Posterior cingulate gyrus (tissue), 11 donors: ENCODE results near the gene SIM1.

ENCODE experiments used
- DNase-seq, 10 donors: peaks; one replicate each; pipeline versions ENCODE4 v3.0.0 to v3.0.0-alpha.2; 2020 to 2021; ENCODE audit warnings: mixed read lengths in 3 of 10
- intact Hi-C: fragments of 100-400 bp; cut with DNase I; formaldehyde crosslinking; loops from one replicate; pipeline ENCODE4 v1.15.1; 2023

The SIM1 gene

DNA sequence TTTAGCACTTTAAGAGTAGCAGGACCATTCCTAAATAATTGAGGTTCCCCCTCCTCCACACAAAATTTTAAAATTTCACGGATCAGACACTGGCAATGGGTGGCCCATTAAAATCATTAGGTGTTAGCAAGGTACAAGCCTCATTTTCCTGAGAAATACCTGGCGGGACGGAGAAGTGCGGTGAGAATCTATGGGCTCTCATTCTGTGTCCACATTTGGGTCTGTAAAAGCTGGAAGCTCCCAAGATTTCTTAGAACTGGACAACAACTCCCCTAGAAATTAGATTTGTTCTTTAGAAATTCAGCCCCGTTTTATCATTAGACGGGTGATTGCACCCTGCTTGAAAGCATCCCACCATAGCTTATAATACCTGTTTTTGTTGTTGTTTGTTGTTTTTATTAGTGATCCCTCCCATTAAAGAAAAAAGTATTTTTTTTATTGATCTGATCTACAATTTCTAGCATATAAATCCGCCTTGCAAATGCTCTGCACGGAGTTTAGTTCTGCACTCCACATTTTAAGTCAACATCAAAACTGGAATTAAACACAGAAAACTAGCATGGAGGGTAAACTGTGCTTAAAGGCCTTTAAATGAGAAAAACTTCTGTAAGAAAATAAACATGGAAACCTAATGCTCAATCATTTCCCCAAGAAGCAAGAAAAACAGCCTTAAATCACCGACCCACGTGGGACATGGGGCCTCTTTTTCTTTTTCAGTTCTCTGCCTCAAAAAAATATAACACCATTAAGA lies 5.7 kb downstream of the SIM1 start:
- intact Hi-C loops = no loop called here
- no peak for DNase-seq

DNA sequence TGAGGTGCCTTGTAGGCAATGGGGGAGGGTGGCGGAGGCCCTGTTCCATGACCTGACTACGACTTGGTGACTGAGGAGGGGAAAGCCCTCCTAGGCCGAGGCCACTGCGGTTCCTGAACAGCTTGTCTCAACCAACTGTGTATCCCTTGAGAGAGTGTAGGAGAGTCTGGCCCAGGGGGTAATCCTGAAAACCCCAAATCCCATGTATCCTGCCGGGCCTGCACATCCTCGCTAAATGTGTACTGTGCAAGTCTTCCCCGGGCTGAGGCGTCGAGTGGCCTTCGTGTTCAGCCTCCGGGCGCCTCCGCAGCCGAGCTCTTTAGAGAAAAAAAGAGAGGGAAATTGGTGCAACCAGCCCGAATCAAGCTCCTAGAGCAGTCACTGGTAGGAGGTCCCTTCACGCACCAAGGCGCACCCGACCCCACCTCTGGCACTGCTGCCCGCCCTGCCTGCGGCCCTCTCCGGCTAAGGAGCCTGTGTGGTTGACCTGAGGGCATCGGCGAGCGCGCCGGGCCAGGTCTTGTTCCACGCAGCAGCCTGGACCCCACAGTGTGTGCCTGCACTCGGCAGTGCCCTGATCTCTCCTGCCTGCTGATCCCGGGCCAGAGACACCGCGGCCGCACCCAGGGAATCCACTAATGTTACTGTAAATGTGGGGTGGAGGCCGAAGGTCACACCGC lies 7.3 kb downstream of the SIM1 start:
- intact Hi-C loops = no loop called here
- peak in 1 of 10 donors; percentile 66 for DNase-seq

DNA sequence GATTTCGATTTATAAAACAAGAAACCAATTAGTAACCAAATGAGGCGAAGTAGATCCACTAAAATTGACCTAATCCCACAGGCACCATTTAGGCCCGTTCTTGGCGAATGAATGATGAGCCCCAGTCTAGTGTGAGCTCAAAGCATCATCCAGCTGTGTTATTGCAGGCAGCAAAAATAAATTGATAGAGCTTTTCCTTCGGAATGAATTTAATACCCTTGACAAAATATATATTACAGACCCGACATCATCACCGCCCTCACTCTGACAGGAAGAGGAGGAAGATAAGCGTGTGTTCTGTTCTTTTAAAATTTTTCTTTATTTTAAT lies 7.8 kb downstream of the SIM1 start:
- no peak for DNase-seq
- intact Hi-C loops = no loop called here

DNA sequence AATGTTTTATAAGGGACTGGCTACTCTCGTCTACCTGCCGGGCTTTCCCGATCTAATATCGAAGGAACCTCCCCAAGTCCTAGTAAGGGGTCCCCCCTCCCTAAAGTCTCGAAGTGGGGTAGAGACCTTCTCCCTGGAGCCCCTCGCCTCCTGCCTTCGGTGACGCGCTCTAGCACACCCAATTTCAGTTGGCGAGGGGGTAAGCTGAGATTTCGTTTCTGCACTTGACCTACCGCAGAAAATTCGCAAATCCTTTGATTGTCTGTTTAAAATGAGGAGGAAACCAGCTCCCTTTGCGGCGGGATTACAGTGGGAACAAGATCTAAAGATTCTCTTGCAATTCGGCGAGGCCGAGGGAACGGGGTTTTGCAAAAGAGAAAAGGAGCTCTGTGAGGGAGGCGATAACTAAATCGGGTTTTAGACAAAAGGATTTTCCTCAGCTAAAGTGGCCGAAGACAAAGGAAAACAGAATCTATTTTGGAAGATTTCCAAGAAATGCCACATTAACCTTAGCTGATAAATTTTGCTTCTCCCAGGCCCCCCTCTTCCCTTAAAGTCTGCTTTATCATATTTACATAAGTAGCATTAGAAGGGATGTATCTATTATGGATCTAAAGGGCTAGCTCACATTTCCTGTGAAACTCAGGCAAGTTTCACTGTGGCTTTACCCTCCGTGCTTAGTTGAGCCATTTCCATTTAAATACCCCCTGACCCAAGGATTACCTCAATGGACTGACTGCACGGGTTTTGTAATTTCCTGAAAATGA lies 8.4 kb downstream of the SIM1 start:
- intact Hi-C loops = no loop called here
- no peak for DNase-seq

DNA sequence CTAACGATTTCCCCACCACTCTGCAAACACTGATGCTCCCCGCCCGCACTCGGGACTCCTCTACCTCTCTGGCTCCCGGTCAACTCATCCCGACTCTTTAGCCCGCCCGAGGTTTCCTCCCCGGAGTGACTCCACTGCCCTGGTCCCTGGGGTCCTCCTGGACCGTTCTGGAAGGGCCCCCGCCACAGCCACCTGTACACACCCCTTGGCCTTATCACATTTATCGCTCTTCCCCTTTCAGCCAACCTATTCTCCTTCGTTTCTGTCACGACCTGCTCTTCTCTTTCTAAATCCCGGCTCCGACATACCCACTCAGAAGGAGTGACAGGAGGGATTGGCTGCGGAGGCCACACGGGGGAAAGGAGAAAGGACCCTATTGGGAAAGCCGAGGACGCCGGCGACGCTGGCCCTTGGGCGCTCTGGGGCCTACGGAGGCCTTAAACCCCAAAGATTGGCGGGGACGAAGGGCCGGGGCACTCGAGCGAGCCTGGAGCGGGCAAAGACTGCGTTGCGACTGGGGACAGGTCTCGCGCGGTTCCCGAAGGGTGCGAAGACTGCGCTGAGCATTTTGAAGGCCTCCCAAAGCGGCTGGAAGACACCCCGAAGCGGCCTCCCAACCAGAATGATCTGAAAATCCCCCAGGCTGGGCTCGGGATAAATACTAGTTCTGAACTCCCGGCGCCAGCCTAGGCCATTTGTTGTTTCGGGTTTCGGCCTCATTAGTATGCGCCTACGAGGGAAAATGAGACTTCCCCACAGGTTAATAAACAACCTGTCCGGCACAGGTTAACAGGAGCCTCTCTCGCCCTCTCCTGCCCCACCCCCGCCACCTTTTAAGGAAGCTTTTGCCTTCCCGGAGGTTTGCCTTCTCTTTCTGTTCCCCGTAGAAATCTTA lies 9.2 kb downstream of the SIM1 start:
- intact Hi-C loops = no loop called here
- DNase-seq = peak in 1 of 10 donors; percentile 73

DNA sequence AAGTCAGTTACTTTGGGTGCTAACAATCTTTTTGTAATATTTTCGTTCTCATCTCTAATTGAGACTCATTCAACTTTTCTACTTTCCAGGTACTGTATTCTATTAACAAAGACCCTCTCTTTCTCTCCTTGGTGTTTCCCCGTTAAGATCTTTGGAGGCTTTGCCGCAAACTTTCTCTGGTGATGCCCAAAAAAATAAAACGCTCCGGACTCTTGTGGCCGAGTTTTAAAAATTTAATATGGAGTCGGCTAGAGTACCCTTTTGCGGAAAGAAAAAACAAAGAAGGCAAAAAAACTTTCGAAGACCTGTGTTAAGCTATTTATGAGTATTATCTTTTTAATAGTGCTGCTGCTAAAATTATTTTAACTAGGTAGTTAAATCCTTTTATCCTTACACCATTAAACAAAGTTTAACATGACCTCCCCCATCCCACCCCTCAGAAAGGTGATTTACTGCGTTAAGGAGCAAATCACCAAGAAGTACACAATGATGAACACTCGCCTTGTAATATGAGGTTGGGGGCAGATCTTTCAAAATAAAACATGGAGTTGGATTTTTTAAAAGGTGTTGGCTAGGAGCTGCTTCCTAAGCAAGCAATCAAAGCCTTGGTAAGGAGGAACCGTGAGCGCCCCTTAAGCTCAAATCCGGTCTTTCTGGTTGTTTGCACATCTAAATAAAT lies 10.0 kb downstream of the SIM1 start:
- no peak for DNase-seq
- intact Hi-C loops = no loop called here

DNA sequence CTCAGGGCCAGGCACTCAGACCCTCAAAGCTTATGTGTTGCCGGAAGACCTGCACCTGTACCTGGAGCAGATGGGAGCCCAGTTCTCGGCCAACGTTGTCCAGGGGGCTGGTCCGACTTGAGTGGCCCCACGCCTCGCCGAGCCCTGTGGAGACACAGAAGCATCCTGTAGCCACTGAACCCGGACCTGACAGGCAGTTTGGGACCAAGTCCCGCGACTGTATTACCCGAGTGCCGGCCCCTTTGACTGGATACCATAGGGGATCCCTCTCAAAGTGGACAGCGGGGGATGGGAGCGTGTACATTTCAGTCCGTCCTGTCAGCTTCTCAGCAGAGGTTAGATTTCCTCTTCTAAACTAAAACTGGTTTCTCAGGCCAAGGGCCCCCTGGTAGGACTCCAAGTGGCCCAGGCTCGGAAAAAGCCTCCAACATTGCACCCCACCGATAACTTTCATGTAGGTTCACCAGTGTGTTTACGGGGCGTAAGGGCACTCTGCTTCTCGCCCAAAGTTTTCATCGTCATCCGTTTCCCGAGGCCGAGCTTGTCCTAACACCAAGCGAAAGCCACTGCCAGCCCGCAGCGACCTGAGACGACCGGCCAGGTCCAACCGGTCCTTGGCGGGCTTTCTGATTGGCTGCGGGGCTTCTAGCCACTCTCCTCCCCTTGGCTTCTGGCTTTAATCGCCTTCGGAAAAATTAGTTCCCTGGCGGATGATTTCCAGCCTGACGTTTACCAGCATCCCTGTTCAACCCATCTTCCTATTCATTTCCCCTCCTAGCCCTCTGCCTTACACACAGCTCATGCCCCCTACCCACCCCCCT lies 10.8 kb downstream of the SIM1 start:
- intact Hi-C loops = no loop called here
- DNase-seq = no peak

DNA sequence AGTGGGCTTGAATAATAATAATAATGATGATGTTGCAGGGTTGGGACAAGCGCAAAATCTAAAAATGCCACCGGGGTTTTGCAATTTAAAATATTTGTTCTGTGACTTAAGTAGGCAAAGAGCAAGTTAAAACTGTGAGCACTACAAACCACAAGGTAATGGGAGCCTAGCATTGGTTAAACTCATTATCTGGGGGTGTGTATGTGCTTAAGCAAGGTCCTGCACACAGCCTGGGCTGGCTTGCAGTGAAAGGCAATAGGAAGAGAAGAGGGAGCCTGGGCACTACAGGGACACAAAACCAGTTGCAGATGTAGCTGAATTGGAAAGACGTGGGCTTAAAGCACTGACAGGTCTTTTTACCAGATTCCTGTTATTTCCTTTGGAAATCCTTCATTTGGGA lies 11.7 kb downstream of the SIM1 start:
- no peak for DNase-seq
- intact Hi-C loops = no loop called here

DNA sequence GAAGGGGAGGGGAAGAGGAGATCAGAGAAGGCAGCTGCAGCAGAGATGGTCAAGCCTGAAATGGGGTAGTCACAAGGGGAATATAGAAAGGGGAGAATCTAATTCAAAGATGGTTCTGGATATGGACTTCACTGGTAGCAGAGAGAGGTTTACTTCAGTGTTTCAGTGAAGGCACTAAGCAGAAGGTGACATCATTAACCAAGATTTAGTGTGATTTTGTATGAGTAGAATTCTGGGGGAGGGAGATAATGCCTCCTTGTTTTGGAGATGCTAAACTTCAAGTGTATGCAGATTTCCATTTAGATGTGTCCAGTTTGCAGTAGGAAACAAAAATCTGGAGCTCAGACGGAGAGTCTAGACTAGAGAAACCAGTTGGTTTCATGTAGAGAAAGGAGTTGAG lies 13.1 kb downstream of the SIM1 start:
- intact Hi-C loops = no loop called here
- no peak for DNase-seq

DNA sequence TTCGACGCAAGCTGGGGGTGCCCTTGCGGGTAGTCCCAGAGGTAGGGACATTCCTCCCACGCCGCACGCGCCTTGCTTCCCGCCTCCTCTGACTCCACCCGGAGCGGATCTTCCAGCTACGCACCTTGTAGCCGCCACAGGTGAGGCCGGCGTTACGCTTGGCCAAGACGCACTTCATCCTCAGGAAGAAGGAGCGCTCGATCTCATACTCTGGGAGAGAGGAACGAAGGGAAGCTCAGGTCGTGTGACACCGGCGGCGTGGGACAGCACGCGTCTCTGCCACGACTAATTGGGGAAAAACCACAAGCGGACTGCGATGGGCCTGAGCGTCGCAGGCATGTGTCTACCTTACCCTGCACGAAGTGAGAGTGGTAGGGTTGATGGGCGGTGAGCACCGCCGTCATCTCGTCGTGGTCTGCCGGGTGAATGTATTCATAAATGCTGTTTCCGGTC lies 15.5 kb downstream of the SIM1 start:
- DNase-seq = peak in 1 of 10 donors; percentile 81
- intact Hi-C loops = no loop called here

DNA sequence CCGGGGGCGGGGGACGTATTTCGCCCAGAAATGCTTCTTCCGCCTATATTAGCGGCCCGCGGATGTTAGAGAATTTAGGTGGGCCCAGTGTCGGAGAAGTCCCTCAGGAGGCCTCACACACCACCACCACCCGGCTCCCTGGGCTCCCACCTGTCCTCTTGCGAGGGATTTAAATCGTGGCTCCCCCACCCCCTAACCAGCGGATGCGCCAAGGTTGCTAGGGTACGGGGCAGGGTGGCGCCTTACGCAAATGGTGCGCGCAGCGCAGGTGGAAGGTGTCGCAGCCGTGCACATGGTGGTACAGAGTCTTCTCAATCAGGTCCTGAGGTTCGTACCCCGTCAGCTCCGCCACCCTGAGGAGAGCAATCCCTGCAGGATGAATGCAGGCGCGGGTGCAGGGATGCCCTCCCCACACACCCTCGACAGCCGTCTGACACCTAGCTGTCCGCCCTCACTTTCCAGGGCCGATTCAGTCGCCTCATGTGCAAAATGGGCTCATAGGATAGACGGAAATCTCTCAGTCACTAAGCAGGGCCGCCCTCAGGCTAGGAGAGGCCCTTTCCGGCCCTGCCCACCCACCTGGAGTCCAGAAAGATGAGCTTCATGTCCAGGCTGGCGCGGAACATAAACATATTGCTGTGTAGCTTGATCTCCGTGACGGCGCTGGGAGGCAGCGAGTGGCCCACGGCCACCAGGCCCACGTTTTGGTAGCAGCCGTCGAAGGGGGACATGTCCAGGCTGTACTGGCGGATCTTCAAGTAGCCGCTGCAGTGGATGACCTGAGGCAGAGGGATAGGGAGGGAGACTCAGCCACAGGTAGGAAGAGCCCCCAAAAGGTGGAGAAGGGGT lies 16.6 kb downstream of the SIM1 start:
- intact Hi-C loops = no loop called here
- peak in 1 of 10 donors; percentile 67 for DNase-seq

DNA sequence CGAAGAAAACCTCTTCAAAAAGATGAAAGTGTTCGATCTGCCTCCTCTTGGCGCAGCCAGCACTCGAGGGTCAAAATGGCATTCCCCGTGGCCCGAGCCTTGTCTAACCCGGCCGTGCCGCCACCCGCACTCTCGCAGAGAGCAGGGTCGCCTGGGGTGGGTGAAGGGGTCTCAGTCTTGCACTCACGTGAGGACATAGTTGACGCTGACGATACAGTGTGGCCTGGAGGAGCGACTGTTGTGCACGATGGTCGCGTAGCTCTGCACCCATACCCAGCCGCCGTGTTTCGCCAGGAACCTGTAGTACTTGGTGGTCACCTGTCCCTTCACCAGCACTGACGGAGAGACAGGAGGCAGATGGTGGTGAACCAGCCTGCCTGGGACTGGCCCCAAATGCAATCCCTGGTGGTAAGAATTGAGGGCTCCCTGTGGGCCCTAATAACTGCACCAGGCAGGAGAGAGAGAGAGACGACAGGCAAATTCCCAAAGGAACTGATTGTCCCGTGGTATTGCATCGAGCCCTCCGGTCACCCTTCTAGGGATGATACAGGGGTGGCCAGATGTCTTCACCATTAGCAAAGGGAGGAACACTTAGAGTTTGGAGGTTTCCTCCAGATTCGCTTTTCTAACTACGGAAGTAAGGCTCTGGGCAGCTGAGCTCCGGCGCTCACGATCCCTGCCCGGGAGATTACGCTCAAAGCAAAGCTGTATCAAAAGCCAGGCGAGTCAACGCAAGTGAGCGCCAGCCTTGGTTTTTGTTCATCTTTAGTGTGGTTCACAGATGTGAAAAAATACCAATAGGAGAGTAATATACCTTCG lies 17.4 kb downstream of the SIM1 start:
- intact Hi-C loops = no loop called here

DNA sequence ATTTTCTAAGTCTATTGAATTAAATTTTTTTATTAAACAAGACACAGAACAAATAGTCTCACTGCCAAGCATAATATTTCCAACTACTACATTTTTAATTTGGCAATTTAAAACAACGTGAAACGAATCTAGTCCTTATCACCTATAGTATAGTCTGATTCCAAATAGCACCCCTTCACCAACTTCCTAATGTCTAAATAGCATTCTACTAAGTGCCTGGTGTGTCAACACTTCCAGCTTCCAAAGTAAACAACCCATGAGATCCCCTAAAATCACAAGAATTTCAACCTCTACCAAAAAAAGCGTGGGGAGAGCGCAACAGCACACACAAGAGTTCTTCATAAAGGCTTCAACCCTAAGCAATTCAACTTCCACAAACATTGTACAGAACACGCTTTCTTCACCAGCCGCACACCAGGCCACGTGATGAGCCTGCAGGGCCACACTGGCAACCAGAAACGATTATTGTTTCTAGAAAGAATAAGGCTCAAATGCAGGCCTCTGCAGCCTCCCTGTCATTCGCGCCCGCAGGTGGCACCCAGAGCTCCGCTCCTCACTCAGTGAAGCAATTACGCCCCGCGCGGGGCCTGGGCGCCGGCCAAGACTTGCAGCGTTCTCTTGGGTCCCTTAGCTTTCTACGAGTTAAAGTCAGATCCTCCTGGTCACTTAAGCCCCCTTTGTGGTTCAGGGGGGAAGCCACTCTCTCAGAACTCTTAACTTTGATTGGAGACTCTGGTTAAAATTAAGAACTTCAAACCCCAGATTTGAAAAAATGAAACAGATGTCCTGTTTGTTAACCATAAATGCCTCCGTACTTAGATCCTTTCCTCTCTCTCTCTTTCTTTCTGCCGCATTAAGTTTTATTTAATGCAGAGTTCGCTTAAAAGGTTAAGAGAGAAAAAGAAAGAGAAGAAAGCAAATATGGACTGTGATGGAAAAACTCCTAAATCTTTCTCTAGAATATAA lies 18.3 kb downstream of the SIM1 start:
- no peak for DNase-seq
- intact Hi-C loops = no loop called here

More for the DNA sequence above, 17.4 kb downstream of the SIM1 start:
- peak in 1 of 10 donors; percentile 72 for DNase-seq

DNA sequence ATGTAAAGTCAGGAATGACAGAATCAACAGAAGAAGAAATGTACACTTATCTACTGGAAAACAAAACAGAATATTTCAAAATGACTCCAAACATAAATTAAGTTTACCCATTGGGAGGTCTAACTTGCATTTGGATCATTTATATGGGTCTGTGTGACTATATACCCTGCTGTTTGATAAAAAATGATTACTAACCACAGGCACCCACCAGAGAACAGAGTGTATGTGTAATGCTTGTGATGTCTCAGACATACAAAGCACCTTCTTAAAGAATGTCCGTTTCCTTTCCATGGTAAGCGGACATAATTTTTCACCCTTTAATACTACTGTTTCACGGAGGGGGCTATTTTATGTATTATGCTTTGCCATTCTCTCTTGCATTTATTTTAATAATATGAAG lies 19.2 kb downstream of the SIM1 start:
- DNase-seq = no peak
- intact Hi-C loops = no loop called here

DNA sequence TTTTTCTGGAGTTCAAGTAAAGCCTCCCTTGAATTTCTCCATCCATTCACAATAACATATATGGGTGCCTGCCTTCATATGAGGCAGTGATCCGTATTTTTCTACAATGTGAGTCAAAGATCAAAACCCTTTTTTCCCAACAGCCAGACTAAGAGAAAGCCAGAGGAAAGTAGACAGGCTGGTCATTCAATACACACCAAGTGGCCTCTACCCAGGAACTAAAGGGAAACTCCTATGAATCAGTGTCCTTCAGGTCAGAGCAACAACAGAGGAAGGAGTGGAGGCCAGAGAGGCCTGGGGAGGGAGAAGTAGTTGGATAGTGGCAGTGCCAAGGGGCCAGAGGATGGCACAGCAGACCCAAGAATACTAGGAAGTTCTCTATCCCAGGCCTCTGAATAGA lies 23.8 kb downstream of the SIM1 start:
- intact Hi-C loops = no loop called here
- DNase-seq = no peak

DNA sequence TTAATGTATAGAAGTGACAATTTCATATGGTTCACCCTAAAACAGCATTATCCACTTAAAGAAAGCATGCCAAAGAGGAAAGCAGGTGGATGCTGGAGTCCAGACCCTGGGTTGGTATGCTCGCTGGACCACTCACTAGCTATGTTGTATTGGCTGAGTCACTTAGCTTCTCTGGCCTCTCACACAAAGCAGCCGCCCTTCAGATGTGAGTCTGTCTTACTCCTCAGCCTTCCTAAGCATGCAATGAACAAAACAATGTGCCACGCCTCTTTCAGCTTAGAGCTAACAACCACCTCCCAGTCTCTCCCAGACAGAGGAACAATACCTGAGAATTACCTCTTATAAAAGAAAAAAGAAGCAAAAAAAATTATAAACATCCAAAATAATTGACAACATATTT lies 29.4 kb downstream of the SIM1 start:
- DNase-seq = no peak
- intact Hi-C loops = no loop called here
